SU-DHL-6 (cell line): ENCODE measurements around the gene MSH4.
"Not testable (repeated sequence)": the region's sequence is repeated elsewhere in the genome, so short reads cannot be mapped to it uniquely, and the experiment has no call there.

Source experiments
- CTCF ChIP-seq: fragments of 200-600 bp; sonication (generic); IDR thresholded peaks from one replicate; pipeline ENCODE4 v1.5.1; 2017; ENCODE audit warnings: antibody characterized with exemption, mild to moderate bottlenecking, low read length, moderate library complexity; ENCODE audit not compliant: insufficient read depth, poor library complexity, severe bottlenecking
- EZH2phosphoT487 ChIP-seq: fragments of 200-600 bp; sonication (generic), shearing (Covaris generic); conservative IDR thresholded peaks from 2 replicates; pipeline ENCODE4 v1.6.1; 2018; ENCODE audit warnings: mild to moderate bottlenecking, antibody characterized with exemption, low read length, moderate library complexity, mixed read lengths

- not testable (repeated sequence) for TF ChIP-seq EZH2phosphoT487, CTCF
Observed at GRCh38 chr1:75783920-75784319, 12.8 kb upstream of the MSH4 start.
